GM21360 (cell line): ENCODE data around the gene FOXF1.

Experiments
- ATAC-seq: cut with Tn5 transposase; IDR thresholded peaks from one replicate; pipeline ENCODE4 v1.9.1; 2021; ENCODE audit warnings: mild to moderate bottlenecking, moderate library complexity; ENCODE audit not compliant: unreplicated experiment

FOXF1 gene

DNA sequence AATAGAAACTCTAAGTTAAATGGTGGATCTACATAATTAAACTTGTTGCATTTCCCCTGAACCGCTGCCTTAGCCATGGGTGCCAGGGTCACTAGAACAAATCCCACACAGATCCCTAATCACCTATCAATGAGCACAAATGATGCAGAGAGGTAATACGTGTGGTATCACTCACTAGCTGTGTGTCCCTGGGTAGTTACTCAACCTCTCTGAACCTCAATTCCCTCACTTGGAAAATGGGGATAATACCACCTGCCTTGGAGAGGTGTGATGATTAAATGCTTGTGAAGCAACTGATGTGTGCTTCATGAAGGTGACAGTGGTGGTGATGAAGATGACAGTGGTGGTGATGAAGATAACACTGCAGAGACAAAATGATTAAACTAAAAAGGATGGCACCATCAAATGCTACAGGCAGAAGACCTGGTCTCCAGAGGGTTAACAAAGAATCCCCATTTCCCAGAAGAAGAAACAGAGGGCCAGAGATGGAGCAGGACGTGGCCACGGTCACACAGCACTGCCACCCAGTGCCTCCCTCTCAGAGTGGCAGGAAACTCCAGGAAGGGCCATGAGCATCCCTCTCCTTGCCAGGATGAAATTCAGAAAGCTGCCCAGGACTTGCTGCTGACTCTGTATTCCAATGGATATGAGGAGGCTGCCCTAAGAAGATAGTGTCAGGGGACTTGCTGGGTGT is 17.9 kb upstream of the FOXF1 start:
- ATAC-seq = no peak

DNA sequence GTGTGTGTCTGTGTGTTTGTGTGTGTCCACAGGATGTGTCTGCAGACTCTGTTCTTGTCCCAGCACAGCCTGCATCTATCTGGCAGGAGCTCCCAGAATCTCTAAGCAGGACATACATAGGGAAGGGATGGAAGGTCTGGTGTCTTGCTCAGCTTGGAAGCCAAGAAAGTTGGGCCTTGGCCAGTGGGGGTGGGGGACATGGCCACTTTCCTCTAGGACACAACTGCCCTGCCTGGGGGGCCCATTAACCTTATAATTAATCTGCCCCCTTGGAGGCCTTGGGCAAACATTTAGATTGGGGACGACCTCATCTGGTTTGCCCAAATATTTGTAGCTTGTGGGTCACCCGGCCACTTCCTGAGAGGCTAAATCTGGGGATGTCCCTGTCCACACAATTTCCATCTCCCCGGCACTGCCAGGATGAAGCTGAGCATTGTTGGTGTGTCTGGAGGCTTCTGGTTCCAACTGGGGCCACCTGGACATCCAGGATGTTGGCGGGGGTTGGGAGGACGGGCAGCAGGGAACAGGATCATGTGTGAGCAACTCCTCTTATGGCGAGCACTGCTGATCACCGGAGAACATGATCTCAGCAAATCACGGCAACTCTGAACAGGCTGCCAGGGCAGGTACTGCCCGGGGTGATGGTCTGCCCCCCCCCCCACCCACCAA is 17.2 kb upstream of the FOXF1 start:
- ATAC-seq = no peak

DNA sequence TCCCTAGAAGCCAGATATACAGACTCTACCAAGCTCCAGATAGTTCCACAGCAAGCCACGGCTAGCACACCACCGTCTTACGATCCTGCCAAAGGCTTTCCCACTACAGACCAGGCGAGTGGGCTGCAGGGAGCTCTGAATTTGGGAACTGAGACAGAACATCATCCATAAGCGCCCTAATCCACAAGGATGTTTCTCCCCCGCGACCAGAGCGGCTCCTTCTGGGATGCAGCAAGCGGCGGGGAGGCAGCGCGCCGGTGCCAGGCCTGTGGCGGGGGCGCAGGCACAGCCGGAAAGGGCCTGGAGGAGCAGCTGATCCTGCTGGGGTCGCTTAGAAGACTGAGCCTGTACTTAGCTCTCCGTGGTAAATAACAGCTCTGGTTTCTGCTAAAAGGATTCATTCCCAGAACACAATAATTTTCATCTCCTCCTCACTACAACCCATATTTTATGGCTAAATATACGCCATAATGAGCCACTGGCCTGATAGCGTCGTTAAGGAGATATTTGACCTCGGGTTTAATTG is 16.2 kb upstream of the FOXF1 start:
- no peak for ATAC-seq

DNA sequence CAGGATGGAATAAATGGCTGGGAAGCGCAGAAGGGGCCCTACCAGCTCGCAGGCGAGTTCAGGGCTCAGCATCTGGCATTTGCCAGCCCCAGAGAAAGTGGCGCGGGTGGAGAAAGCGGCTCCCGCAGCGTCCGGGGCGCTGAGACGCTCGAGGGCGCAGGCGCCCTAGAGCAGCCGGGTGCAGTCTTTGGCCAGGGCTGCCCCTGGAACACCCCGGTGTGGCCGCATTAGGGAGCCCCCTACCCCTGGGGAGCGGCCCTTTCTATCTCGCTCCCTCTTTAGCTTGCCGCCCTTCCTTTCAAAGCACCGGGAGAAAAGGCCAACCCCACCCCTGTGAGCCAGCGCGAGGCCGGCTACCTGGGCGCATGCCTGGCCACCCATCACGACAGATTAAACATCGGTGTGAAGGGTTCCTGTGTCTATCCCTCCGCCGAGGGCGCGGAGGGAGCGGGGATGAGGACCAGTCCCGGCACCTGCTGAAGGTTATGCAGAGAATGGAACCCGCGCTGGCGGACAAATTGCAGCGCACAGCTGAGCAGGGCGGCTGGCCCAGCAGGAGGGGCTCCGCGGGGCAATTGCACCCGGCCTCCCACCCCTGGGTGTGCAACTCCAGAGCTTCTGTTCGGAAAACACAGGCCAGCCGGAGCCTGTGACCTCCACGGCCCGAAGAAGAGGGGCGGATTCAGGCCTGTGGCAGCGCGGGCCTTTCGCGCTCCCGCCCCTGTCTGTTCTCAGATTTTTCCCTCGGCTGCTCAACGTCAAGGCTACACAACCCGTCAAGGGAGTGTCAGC is 15.6 kb upstream of the FOXF1 start:
- ATAC-seq = no peak

DNA sequence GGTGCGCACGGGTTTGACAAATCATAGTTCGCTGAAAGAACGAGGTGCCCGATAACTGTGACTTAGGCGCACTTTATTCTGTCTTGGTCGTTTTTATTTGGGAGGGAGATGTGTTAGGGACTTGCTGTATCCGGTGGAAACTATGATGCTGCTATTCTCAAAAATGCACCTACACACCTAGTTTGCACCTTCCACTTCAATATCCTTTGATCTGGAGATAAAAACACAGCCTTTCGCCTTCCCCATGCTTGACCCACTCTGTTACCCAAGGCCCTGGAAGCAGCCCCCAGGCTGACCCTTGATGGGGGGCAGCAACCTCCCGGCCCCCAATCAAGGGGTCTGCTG is 15.0 kb upstream of the FOXF1 start:
- no peak for ATAC-seq

DNA sequence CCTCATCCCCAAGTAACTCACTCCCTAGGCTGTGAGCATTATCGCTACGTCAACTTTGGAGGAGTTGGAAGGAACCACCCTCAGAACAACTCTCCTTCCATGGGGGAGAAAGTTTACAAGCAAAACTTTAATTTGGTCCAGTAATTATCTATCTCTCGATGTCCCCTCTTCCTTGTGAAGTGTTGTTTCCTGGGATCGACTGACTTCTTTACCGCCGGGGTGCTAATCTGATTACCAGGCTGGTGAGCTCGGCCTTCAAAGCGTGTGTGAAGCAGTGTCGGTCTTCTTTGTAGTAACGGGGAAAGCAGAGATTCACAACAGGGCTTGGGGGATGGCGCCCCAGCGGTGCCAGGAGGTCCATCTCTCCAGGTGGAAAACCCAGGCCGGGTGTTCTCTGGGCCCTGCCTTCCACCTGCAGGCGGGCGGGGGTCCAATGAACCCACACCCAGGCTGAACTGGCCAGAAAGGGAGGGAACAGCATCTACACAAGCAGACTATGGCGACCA is 14.5 kb upstream of the FOXF1 start:
- no peak for ATAC-seq

DNA sequence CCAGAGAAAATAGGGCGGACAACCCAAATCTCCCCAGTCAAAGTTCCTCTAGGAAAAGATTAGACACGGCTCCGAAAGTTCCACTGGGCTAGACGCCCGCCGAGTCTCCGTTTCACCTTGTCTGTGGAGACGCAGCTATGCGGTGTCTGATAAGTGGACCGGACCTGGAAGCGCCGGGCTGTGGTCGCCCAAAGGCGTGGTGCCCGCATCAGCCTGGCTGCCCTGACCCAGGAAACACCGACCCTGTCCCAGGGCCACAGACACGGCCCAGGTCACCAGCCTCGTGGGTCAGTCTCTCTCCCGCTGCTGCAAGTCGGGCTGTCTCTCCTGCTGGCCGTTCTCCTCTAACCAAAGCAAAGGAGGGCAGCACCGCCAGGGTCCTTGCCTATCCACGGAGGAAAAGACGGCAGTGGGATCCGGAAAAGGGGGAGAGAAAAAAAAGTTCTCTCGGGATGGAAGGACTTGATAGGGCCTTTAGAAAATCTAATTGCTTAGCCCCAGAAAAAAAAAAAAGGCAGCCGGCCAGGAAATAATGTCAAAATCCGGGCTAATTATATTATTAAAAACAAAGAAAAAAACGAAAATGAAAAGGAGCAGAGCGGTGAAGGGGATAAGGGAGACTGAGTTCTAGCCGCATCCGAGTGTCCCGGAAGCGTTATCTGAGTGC is 13.9 kb upstream of the FOXF1 start:
- no peak for ATAC-seq

DNA sequence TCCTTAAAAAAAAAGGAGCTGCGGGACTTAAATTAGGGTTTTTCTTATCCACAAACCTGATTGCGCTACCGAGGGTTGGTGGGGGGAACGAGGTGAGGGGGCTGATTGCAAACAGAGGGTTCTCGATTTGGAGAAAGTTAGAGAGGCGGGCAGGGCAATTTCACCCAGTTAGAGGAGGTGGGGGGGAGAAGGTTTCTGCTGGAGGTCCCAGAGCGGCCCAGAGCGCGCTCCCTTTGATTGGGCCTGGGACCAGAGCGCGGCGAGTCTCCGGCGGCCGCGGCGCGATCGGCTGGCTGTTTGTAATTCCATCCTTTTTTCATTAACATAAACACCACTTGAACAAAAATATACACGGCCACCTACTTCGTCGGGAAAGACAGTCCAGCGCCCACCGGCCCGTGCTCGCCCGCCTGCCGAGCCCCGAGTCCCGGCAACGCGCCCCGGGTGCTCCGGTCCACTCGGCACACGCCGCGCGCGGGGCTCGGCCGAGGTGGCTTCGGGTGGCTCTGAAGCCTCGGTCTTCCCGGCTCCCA is 13.3 kb upstream of the FOXF1 start:
- no peak for ATAC-seq

DNA sequence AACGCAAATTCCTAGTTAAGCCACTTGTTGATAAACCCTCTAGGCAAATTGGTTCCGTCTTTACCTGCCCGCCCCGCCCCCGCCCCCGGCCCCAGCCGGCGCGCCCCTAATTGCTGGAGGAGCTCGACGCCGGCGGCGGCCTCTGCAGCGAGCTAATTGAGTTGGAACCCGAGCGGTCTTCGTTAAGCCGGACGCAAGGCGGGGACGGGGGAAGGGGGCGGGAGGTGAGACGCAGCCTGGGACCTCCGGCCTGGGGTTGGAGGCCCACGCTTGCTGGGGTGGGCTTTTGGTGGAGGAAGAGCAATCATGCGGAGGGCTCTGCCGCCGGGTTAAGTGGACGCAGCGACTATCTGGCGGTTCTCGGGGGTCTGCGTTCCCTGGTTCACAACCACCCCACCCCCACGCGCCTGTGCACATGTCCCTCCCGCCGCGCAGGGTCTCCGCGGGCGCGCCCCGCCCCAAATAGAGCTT is 12.7 kb upstream of the FOXF1 start:
- no peak for ATAC-seq

DNA sequence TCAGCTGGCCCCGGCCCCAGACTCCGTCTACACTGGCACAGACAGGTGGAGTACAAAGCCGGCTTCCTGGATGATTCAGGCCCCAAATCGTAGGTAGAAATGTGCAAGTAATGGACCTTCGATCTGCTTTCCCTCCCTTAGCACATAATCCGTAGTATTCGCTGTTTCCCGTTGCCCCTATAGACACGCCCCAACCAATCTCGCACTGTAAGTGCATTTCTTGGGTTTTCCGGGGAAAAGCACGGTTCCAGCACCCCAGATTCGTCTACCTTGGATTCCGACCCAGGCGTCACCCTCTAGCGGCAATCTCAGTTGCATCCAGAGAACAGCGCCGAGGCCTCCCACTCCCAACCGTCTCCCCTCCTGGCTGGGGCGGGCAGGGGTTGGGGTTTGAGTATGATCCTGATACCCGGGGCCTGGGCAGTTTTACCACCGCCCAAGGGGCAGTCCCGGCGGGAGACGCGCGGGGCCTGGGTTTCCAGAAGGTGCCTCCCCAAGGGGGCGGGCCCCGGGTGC is 12.1 kb upstream of the FOXF1 start:
- no peak for ATAC-seq

DNA sequence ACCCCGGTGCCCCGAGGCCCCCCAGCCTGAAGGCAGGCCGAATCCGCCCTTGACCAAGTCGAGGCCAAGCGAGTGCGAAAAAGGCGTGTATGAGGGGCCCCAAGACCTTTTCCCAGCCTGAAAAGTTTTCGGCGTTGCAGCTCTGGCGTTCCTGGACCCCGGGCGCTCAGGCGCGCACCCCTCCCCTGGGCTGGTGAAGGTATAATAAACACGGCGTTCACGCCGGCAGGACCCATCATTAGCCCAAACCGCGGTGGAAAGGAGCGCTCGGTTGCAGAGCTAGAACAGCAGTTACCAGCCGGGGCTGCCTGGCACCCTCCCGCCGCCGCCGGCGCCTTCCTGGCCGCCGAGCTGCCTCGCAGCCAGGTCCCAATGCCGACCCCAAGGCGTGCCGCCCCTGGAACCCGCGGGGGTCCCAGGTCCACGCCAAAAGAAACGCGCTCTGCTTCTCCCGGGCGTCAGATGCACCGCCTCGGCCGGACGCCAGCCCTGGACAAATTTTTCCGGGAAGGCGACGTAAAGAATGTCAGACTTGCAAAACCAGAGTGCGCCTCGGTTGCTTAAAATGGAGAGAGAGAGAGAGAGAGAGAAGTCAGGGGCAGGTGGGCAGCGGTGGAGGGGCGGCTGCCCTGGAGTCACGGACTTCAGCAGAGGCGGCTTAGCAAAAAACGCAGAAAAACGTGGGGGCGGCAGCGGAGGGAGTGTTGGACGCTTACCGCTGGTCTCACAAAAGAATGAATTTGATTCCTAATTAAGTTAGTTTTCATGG is 11.5 kb upstream of the FOXF1 start:
- no peak for ATAC-seq

DNA sequence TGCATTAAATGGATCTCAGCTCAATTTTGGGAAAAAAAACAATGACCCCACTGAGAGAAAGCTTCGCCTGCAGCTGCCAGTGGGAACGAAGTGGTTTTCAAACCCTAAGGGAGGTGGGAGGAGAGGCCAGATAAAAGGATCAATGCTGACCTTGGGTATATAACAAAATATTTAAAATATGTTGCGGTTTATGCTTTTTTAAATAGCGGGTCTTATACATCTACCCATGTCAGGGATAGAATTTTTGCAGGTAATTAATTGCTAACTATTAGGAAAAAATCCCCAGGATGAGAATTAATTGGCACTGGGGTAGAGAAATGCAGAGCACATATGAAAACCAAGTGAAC is 10.9 kb upstream of the FOXF1 start:
- no peak for ATAC-seq

DNA sequence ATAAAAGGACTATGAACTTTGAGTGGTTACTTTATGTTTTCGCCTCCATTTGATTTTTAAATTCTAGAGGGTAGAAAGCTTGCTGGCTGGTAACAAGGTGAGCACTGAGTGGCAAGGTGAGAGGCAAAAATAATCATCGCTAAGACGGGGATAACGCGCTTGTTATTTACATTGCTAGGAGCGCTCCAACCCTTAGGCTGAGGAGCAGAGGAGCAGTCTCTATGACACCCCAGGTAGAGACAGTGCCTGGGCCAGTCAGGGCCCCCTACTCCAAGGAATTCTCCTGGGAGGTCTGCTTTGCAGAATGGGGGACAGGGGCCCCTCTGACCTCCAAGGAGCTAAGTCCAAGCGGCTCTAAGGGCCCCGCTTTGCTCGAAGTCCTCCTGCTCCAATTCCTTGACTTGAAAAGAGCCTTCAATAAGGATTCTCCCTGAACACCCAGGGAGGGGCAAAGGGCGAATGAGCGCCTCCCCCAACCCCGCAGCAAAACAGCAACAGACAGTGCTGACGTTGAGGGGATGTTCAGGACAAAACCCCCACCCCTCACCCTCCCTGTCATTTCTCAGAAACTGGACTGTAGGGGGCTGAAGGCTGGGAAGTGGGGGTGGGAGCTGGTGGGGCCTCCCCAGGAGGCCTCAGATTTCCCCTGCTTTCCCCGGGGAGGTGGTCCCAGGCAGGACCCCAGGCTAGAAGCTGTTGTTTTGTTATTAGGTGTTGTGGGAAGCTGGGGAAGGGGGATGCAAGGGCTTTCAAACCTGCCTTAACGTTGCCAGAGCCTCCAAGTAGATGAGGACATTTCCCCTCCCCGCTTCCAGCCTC is 10.2 kb upstream of the FOXF1 start:
- no peak for ATAC-seq

DNA sequence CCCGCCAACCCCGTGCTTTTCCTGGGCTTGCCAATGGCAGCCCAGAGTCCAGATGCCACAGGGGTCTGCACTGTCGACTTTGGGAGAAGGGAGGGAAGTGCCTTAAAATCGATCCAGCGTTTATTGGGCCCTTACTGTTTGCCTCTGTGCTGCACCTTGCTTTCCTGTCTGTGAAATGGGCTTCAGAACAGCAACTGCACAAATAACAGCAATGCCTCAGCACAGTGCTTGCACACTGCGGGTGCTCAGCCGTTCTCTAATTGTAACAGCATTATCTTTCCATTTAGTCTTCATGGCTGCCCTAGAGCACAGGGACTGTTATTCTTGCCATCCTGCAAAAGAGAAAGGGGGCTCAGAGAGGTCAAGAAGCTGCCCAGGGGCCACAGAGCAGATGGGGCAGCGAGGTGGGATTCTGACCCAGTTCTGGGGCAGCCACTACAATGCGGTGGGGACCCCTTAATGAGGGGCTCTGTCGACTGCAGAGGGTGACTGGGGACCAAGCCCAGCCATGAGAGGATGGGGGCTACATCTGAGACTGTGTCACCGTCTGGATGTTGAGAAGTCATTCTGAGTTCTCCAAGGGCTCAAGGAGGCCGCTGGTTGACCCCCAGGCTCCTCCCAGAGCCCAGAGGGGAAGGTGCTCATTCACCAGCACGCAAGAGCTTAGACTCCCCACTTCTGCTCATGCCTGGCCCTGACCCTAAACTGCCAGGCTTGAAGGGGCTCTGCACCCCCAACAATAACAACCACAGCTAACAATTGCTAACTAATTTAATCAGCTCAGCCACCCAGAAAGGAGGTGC is 9.4 kb upstream of the FOXF1 start:
- no peak for ATAC-seq

DNA sequence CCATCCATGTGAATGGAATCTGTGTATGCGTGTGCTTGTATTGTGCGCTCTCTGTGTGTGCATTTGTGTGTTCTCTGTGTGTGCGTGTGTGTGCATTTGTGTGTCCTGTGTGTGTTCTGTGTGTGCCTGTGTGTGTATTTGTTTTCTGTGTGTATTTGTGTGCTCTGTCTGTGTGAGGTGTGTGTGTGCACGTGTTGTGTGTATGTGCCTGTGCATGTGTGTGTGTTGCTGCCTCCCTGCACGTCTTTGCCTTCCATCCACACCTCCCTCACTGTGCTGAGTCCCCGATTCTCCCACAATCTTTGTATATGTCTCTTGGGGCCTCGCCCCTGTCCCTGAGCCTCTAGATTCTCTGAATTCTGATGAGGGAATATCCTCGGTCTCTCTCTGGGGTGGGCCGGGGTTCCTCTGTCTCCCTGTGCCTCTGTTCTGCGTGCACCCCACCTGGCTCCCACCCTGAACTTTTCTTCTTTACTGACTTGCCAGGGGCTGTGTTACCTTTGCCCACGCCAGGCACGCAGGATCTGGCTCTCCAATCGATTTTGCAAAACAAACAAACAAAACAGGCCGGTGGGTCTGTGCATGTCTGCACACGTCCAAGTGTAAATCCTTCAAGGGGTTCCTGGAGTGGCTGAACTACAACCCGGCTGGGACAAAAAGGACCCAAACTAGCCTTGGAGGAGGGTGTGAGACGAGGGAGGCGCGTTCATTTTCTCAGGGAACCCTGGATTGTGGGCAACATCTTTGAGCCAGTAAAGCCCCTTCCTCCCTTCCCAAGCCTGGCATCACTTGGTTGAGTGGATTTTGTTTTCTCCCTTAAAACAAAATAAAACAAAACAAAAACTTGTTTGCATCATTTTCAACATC is 8.1 kb upstream of the FOXF1 start:
- ATAC-seq = no peak

DNA sequence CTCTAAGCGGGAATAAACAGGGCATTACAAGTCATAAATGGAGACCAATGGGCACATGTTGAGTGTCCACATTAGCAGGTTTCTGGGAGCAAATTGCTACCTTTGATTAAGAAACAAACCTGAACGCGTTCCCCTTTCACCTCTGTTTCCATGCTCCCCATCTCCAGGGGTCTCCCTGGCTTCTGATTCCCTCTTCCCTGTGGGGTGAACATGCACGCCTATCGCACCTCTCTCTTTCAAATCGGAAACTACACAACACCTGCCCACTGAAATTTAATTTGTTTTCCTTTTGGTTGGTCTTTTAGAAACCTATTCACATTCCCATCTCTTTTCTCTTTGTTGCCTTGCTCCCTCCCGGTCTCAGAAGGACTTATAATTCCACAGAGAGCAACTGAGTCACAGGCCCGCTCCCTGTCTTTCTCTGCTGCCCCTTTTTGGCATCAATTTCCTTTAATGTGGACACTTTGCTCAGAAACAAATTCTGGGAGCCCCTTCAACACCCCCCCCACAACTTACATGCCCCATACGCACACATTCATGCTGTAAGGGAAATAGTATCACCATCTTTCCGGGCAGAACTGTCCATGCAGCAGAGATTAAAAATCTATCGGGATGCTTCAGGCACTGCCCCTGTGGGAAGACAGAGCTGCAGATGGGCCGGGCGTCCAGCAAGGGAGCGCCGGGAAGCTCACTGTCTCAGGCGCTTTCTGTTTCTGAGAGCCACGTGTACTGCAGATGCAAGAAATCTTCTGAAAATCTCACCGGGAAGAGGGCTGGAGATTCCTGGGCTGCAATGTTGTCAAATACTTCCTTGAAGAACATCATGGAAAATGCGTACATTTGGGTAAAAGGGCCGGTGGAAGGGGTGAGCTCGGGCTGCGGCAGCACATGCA is 7.2 kb upstream of the FOXF1 start:
- ATAC-seq = no peak
